BJ (cell line): ENCODE data around the gene PDZRN3. TPM values are rescaled to one million over a fixed set of nuclear protein-coding genes. Genes with fewer than 3 reads are reported as not detected.

Experiments
- CTCF ChIA-PET: fragments of 350-600 bp; formaldehyde crosslinking; extraction: SDS; loops from one replicate; lab custom pipeline; 2021; ENCODE audit warnings: antibody characterized with exemption, inconsistent platforms; lab: Yijun Ruan, JAX
- POLR2A ChIA-PET: fragments of 300-600 bp; sonication (Branson Sonifier 250); formaldehyde crosslinking; extraction: SDS; loops from one replicate; lab custom pipeline; 2021; ENCODE audit warnings: antibody characterized with exemption; lab: Charles Lee
- DNase-seq: peaks from one replicate; pipeline ENCODE4 v3.0.0-alpha.2; 2011; ENCODE audit warnings: low read depth
- H3K27me3 ChIP-seq: 2 replicates; pipeline ENCODE4 v1.6.0; 2011; ENCODE audit warnings: low read length; ENCODE audit not compliant: control insufficient read depth, insufficient read depth
- H3K36me3 ChIP-seq: 2 replicates; pipeline ENCODE4 v1.5.1; 2011; ENCODE audit warnings: low read length; ENCODE audit not compliant: control insufficient read depth, insufficient read depth
- H3K4me3 ChIP-seq: 2 replicates; pipeline ENCODE4 v1.5.1; 2011; ENCODE audit warnings: low read depth, mild to moderate bottlenecking, control low read depth, low read length
- polyA plus RNA-seq: library from polyadenylated mRNA; depleted of rRNA; stranded (reverse); fragments of >200 nt; gene quantifications from 2 replicates; pipeline ENCODE4 v1.2.3, GENCODE V29; 2011
- TF ChIP-seq, protein P1 (sequence below): IDR thresholded peaks from 2 replicates; pipeline ENCODE4 v1.5.1; 2011; ENCODE audit warnings: low read depth, mild to moderate bottlenecking, control low read depth, inconsistent platforms, low read length, moderate library complexity; ENCODE audit not compliant: insufficient read depth

The PDZRN3 gene
- polyA plus RNA-seq, 1 experiment: 4.9 TPM

DNA sequence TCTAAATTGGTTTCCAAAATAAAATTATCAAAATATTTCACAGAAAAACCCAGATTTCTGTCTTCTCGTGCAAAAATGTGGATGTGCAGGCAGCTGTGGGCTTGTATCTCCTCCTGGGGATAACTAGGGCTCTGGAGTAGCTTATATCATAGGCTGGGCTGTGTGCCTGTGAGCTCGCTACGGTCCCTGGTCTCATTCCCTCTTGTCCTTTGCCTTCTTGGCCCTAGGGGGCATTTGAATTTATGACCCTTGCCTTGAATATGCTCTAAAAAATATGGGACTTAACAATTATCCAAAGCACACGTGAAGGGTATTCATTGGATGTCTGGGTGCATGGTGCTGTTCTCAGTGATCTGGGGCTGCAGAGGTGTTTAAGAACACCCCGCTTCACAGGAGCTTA is 132.6 kb downstream of the PDZRN3 start:
- DNase-seq: no peak
- ChIA-PET CTCF (no interaction called here), POLR2A (no interaction called here)
- Histone ChIP-seq H3K27me3 (no peaks in the 10 kb centered on the region), H3K36me3 (no peaks in the 10 kb centered on the region; the same call in 1 of the 2 replicates), H3K4me3 (no peak overlapping the region)
- TF ChIP-seq, protein P1, sequence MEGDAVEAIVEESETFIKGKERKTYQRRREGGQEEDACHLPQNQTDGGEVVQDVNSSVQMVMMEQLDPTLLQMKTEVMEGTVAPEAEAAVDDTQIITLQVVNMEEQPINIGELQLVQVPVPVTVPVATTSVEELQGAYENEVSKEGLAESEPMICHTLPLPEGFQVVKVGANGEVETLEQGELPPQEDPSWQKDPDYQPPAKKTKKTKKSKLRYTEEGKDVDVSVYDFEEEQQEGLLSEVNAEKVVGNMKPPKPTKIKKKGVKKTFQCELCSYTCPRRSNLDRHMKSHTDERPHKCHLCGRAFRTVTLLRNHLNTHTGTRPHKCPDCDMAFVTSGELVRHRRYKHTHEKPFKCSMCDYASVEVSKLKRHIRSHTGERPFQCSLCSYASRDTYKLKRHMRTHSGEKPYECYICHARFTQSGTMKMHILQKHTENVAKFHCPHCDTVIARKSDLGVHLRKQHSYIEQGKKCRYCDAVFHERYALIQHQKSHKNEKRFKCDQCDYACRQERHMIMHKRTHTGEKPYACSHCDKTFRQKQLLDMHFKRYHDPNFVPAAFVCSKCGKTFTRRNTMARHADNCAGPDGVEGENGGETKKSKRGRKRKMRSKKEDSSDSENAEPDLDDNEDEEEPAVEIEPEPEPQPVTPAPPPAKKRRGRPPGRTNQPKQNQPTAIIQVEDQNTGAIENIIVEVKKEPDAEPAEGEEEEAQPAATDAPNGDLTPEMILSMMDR: no peak

- DNase-seq: no peak
- no peaks in the 10 kb centered on the region; the same call in 1 of the 2 replicates for H3K36me3 ChIP-seq
- no peaks in the 10 kb centered on the region for H3K27me3 ChIP-seq
- POLR2A ChIA-PET: no interaction called here
- no peak overlapping the region for H3K4me3 ChIP-seq
- CTCF ChIA-PET: interaction anchor here (1.3 to 1.4 kb wide), 2 partner anchors 9 to 28 kb away, joined by 3 read pairs; no protein-coding TSS in a partner anchor
- TF ChIP-seq, protein P1: no peak
Measured at GRCh38 chr3:73491287-73491662, 133.5 kb downstream of the PDZRN3 start.

GRCh38 chr3:73490453-73491286 is 134.1 kb downstream of the PDZRN3 start:
- DNase-seq: no peak
- ChIA-PET POLR2A (no interaction called here), CTCF (interaction anchor here (1.3 to 1.4 kb wide), 2 partner anchors 9 to 28 kb away, joined by 3 read pairs; no protein-coding TSS in a partner anchor)
- H3K36me3 ChIP-seq: no peaks in the 10 kb centered on the region; the same call in 1 of the 2 replicates
- TF ChIP-seq, protein P1: no peak
- H3K4me3 ChIP-seq: no peak overlapping the region
- no peaks in the 10 kb centered on the region for H3K27me3 ChIP-seq

DNA sequence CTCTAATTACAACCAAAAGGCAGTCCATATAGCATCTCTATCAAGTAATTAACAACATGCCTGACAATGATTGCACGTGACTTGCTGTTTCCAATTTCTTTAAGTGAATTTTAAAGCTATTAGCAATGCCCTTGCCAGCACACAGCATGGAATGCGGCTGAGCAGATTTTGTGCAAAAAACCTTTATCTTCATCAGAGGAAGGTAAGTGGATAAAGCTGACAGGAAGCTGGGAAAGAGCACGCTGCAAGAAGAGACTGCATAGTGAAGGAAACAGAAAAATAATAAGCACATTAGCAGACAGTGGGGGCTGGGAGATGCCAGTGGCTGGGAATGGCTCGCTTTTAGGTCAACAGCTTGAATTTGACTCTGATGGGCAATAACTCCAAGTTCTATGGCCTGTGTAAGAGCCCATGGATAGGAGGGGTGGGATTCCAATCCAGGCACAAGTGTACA is 138.8 kb downstream of the PDZRN3 start:
- DNase-seq: no peak
- ChIA-PET CTCF (interaction anchor here (2.4 kb wide), 1 partner anchor 16 kb away, joined by 16 read pairs; no protein-coding TSS in a partner anchor), POLR2A (interaction anchor here (0.6 kb wide), 1 partner anchor 786 kb away, joined by 4 read pairs; no protein-coding TSS in a partner anchor)
- no peaks in the 10 kb centered on the region; the same call in 1 of the 2 replicates for H3K36me3 ChIP-seq
- no peak overlapping the region for H3K4me3 ChIP-seq
- TF ChIP-seq, protein P1: no peak
- no peaks in the 10 kb centered on the region for H3K27me3 ChIP-seq

- DNase-seq: no peak
- POLR2A ChIA-PET: no interaction called here
- TF ChIP-seq, protein P1: no peak
Measured at GRCh38 chr3:73484656-73485248, 140.0 kb downstream of the PDZRN3 start.

More at GRCh38 chr3:73484656-73485248, 140.0 kb downstream of the PDZRN3 start:
- H3K4me3 ChIP-seq: no peak overlapping the region
- H3K27me3 ChIP-seq: no peaks in the 10 kb centered on the region
- CTCF ChIA-PET: interaction anchor here (2.4 kb wide), 1 partner anchor 17 kb away, joined by 16 read pairs; no protein-coding TSS in a partner anchor
- no peaks in the 10 kb centered on the region; the same call in 1 of the 2 replicates for H3K36me3 ChIP-seq
